Frontal cortex (tissue), 4 donors: ENCODE results near the gene DDX10. TPM values are rescaled to one million over a fixed set of nuclear protein-coding genes. Genes with fewer than 3 reads are reported as not detected.

Experiments used
- DNase-seq, 2 donors: peaks; one replicate each; pipeline ENCODE4 v3.0.0; 2012; ENCODE audit warnings: low spot score in 2 of 2
- FAIRE-seq: peaks from 2 replicates; lab custom pipeline; 2012; peaks lifted over from hg19 to GRCh38; lab: Jason Lieb, UNC
- total RNA-seq: library from RNA; depleted of rRNA; stranded (reverse); fragments of >200 nt; gene quantifications from one replicate; pipeline ENCODE4 v1.2.3, GENCODE V29; 2014
- donor health status: control.
- donor health status: control.
- donor health status: control.

The DDX10 gene
- total RNA-seq, 1 donor from 2014 or later = 31.4 TPM

DNA sequence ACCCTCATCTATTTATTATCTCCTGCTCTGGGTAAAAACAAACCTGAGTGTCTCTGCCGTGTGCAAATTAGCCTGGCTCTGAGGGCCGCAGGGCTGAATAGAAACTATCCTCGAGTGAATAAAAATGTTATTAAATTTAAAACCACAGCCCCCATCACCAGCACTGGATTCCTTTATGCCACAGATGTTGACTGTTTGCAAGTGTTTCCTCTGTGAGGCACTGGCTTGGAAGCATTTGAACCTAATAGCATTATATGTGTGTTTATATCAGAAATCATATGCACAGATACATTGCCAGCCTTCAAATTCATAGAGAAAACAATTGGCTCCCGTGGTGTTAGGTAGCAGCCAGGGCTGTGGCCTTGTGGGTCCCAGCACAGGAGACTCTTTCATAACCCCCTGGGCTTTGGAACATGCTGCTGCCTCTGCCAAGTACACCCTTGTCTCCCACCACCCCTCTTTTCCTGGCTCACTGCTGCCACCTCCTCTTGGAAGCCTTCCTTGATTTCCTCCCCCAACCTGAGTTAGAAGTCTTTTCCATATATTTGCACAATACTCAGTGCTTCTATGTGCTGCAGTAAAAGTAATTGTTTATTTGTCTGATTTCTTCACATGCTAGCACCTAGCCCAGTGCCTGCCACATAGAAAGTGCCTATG, 294.4 kb downstream of the DDX10 start:
- no peak for FAIRE-seq
- DNase-seq = no peak

DNA sequence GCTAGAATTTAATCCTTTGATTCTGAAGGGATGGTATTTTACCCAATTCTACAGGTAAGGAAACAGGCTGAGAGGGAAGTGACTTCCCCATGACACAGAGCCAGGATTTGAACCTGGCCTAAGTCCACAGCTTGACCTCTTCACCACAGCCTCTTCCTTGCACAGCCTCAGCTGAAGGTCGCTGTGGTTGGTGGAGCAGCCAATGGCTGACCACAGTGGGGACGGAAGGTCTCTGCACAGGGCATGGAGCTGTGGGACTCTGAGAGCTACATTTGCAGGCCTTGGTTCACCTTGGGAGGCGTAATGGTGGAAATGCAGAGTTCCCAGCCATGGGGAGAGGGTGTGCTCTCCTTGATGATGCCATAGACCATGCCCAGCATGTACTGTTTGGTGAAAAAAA, 295.0 kb downstream of the DDX10 start:
- FAIRE-seq (no peak), DNase-seq (no peak)

DNA sequence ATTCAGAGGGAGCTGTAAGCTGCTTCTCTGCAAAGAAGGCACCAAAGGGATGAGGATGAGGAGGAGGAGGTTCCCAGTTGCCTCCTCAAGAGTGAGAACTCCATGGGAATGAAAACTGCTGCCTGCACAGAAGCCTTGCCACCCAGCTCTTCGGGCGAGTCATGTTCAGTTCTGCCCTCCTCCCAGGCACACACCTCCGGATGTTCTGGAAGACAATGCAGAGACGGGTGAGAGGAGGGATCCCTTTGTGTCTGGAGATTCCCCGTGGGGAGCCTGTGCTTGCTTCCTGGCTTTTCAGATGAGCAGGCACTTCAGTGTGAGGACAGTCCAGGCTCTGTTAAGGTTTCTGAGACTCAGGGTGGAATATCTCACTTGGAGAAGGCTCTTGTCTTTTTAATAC, 295.6 kb downstream of the DDX10 start:
- DNase-seq = no peak
- FAIRE-seq = no peak

GRCh38 chr11:108961095-108961494, 296.2 kb downstream of the DDX10 start:
- DNase-seq (no peak), FAIRE-seq (no peak)

DNA sequence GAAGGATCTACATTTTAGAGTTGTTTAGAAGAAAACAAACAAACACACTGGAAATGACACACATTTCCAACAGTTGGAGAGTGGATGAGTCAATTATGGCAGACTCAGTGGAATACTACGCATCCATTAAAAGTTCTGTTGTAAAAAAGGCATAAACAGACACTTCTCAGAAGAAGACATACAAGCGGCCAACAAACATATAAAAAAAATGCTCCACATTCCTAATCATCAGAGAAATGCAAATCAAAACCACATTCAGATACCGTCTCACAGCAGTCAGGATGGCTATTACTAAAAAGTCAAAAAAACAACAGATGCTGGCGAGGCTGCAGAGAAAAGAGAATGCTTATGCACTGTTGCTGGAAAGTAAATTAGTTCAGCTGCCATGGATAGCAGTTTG, 298.2 kb downstream of the DDX10 start:
- FAIRE-seq (no peak), DNase-seq (no peak)

DNA sequence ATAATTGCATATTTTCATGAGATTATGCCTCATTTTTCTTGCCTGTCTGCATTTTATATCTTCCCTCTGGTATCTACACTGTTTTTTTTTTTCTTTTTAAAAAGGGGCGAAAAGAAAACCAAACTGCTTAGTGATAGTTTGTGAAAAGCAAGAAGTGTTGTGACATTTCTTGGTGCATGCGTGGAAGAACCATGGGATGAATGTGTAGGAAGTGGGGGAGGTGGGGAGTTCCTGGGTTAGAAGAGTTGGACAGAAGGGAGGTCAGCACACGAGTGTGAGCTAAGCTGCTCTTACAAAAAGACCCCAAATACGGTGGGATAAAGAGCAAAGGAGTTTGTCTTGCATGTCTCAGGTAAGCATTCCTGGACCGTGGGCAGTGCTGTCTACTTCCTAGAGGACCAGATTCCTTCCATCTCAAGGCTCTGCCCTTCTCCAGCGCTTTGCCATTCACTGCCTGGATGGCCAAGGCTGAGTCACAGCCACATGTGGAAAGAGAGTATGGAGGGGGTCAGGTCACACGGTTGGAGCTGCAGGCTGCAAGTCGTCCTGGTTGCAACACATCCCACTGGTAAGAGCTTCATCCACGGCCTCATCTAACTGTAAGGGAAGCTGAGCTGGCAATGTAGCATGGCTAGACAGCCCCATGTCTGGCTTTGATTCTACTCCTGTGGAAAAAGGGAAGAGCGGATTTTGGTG, 300.6 kb downstream of the DDX10 start:
- DNase-seq = no peak
- FAIRE-seq = no peak

DNA sequence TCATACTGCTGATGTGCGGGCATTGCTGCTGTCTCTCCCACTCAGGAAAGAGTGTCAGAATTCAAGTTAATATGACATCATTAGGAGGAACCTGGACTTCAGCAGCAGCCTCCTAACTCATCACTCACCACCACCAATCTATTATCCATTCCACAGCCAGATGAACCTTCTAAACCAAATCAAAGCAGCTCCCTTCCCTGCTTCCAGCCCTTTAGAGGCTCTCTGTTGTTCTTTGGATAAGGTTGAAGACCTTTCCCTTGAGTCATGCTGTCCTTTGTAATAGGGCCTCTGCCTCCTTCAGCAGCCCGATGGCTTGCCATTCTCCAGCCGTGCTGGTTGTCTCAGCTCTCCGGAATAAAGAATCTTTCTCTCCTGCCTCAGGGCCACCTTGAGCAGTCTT, 301.3 kb downstream of the DDX10 start:
- FAIRE-seq (no peak), DNase-seq (no peak)

DNA sequence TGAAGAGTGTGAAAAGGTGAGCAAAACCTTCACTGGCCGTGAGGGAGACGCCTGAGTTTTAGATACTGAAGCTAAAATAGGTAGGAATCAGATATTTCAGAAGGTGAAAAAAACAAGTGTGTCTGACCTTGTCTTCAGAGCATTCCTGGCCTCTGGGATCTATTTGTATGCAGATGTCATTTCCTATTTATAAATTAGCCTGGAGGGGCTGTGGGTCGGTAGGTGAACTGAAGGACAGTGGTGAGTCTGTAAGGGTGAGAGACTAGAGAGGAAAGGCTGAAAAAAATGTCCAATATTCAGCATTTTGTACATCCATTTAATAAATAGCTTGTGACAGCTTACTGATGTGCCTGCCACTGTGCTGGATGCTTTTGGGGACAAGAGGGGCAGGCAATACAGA, 302.1 kb downstream of the DDX10 start:
- FAIRE-seq (no peak), DNase-seq (no peak)

GRCh38 chr11:108967571-108967970, 302.7 kb downstream of the DDX10 start:
- FAIRE-seq = no peak
- DNase-seq = no peak

DNA sequence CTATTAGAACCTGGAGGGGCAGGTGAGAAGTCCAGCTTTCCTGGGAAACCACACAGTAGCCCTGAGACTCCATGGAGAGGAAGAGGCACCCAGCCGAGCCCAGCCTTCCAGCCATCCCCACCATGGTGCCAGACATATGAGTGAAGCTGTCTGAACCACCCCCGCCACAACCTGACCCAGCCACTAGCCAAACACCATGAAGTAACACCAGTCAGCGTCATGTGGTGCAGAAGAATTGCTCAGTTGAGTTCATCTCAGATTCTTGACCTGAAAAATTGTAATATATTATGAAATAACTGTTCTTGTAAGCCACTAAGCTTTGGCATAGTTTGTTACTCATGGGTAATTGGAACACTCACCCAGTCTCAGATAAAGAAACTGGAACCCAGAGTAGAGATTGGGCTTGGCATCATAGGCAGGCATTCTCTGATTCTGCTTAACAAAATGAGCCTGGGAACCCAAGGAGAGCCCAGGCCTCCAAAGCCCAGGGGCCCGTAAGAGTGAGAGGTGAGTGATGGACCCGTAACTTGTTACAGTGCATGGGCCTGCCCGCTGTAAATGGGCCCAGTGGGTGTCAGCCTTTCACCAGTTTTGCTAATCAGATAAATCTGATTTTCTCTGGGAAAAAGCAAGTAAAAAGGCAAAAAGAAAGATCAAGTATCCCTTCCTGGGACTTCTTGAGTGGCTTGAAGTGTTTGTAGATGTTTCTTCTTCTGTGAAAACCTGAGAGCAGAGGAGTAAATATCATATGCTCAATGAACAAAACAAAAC, 305.5 kb downstream of the DDX10 start:
- DNase-seq = no peak

DNA sequence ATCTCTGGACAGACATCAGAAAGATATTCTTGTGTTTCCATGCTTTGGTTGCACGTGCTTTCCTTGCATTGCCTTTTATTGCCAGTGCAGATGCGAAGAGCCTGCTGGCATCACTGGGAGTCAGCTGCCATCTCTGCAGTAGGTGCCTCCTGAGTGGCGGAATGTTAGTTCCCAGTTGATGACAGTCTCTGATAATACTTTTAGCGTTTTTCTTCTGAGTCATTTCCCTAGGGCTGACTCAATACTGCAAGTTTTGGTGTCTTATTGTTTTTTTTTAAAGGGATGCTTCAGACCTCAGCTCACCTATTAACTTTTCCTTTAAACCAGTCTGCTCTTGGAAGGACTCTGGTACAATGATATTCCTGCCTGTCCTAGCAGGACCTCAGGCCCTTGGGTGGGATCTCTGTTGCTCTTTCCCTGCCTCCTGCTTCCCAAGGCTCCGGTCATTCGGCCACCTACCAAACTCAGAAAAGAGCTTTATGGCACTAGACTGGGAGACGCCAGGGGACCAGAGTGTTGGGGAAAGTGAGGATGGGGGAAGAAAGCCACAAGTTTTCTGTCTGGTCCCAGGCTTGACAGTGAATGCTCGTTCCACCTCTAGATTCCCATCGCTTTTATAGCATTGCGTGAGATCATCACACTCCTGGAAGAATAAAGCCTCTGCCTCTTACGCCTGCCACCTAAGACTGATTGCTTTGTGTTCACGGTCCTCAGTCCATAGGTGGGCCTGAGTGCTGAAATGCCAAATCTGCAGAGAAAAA, 308.7 kb downstream of the DDX10 start:
- DNase-seq = no peak

More for the DNA sequence above, 305.5 kb downstream of the DDX10 start:
- FAIRE-seq = no peak

GRCh38 chr11:108975026-108975425, 310.2 kb downstream of the DDX10 start:
- FAIRE-seq (no peak), DNase-seq (no peak)

More for the DNA sequence above, 308.7 kb downstream of the DDX10 start:
- FAIRE-seq = no peak

- no peak for FAIRE-seq
These were observed 310.8 kb downstream of the DDX10 start for GRCh38 chr11:108975641-108976071.

DNA sequence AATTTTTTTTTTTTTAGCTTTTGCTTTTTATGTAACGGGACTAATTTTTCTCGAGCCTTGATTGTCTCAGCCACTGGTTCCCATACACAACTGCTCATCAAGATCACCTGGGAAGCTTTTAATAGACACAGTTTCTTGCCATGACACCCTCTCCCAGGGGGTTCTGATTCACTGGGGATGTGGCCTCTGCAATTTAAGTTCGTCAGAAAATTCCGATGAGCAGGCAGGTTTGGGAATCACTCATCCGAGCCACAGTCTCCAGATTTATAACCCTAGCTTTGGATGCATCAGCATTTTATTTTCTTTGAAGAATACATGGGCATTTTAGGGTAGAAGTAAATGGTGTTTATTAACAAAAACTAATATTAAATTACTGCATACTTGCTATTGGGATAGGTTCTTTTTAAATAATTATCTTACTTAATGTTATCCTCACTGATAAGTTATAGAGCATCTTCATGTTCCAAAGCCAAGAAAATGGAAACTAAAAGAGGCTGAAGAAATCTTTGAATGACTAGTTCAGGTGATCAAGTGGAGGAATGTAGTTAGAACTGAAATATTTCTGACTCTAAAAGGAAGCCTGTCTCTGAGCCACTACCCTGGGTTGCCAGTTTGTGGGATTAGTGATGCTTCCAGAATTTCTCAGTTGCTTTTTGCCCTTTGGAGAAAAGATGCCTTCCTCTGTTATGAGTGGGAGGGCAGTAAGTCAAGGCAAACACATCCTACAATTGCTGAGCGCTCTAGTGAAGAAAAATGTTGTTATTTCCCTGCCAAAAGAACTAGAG, 319.0 kb downstream of the DDX10 start:
- FAIRE-seq (no peak), DNase-seq (no peak)

More at GRCh38 chr11:108975641-108976071, 310.8 kb downstream of the DDX10 start:
- no peak for DNase-seq

DNA sequence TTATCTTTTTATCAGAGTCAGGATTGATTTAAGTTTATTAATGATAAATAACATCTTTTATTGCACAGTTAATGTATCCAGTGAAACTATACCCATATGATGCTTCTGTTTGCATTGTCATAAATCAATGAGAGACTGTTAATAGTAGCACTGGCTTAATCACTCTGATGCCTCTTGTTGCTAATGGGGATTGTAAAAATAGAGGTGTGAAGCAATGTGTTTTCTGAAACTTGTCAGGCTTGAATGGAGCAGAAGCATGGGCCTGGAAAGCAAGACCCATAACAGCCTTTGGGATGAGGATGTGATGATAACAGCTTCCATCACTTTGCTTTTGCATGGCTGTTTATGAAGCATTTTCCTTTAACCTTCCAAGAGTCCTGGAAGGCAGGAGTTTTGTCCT, 319.7 kb downstream of the DDX10 start:
- FAIRE-seq = no peak
- no peak for DNase-seq

DNA sequence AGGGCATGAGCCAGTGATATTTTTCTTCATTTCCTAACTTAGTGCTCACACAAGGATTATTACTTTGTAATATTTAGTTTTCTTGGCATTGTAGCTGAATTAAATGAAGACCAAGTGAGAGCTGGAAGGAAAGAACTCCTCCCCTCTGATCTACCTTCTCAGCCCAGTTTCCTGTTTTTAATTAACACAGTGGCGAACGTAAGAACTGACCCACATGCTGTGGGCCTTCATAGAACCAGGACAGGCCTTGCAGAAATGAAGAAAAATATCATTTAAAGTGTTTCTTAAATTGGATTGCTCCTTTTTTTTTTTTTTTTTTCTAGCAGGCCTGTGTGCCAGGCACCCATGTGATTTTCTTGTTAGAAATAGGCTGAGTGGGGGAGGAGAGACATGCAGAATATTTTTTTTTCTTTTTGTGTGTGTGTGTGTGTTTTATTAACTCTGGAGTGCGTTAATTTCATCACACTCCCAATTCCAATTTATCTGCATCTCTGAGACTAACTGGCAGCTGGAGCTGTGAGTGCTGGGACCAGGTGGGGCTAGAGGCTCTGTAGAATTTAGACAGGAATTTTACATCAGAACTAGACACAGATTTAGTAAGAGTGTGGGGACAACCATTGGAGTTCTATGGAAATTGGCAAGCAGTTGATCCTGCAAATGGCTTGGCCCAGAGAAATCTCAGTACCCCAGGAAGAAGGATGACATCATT, 320.5 kb downstream of the DDX10 start:
- DNase-seq (no peak), FAIRE-seq (no peak)

- FAIRE-seq (no peak), DNase-seq (no peak)
These were observed 321.0 kb downstream of the DDX10 start for GRCh38 chr11:108985945-108986279.
